ENCODE results near the gene VAV1. TPM values are rescaled to one million over a fixed set of nuclear protein-coding genes. Genes with fewer than 3 reads are reported as not detected.
"Not testable (repeated sequence)": the region's sequence is repeated elsewhere in the genome, so short reads cannot be mapped to it uniquely, and the experiment has no call there.

The VAV1 gene
- total RNA-seq, 4 donors from 2014 or later, result 1.0 to 2.0 (median 1.4) TPM

DNA sequence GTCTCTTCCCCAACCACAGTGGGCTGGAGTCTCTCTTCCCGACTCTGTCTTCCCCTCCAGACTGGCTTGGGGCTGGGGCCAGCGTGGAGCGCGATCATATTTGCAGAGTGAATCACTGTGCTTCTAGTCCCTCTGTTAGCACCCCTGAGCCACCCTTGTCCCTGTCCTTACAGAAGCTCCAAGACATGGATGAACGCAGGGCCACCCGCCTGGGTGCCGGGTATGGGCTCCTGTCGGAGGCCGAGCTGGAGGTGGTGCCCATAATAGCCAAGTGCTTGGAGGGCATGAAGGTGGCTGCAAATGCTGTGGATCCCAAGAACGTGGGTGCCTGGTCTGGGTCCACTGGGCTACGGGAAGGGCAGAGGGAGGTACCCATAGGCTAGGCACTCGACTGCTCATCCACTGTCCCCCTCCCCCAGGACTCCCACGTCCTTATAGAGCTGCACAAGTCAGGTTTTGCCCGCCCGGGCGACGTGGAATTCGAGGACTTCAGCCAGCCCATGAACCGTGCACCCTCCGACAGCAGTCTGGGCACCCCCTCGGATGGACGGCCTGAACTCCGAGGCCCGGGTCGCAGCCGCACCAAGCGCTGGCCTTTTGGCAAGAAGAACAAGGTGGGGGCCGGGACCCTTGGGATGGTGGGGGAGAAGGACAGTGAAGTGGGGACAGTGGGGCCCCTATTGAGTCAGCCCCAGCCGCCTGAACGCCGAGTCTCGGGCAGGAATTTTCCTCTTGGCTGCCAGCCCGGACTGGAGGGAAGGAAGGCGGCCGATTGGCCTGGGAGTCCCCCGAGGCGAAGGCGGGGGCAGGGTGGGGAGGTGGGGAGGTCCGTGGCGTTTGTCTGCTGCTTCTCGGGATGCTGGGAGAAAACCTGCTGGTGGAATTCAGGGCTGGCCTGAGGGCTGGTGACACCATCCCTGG, 27.9 kb upstream of the VAV1 start:
- TF ChIP-seq CTCF (IDR thresholded peaks at IDR 0.05) (no peak), POLR2A (IDR thresholded peaks at IDR 0.05) (no peak)
- no peak overlapping the region for H3K4me3 ChIP-seq (ENCODE audit: low read depth, poor library complexity, severe bottlenecking)
- DNase-seq (ENCODE audit: low spot score in 2 of 2), result peak; percentile 76 to 96
- 15 to 25% methylated on average over 40 to 41 of the region's 41 CpGs for WGBS, 2 donors
- intact Hi-C loops (cut with DNase I; ENCODE audit: low total_unique reads), result no loop called here

- intact Hi-C loops (cut with DNase I; ENCODE audit: low total_unique reads), result no loop called here
- peak in 1 of 2 donors; percentile 76 for DNase-seq (ENCODE audit: low spot score in 2 of 2)
- WGBS, 2 donors, result 89 to 94% methylated on average over 21 to 22 of the region's 24 CpGs
Measured at GRCh38 chr19:6745965-6746364, 26.5 kb upstream of the VAV1 start.

GRCh38 chr19:6748543-6748942, 24.0 kb upstream of the VAV1 start:
- H3K4me3 ChIP-seq (ENCODE audit: low read depth, poor library complexity, severe bottlenecking); intact Hi-C loops (cut with DNase I; ENCODE audit: low total_unique reads): not testable (repeated sequence)
- WGBS, 2 donors, result 66 to 69% methylated on average over 10 of the region's 10 CpGs
- DNase-seq (ENCODE audit: low spot score in 2 of 2), result peak in 1 of 2 donors; percentile 89

More at GRCh38 chr19:6745965-6746364, 26.5 kb upstream of the VAV1 start:
- no peak overlapping the region for H3K4me3 ChIP-seq (ENCODE audit: low read depth, poor library complexity, severe bottlenecking)
- TF ChIP-seq POLR2A (IDR thresholded peaks at IDR 0.05) (no peak), CTCF (IDR thresholded peaks at IDR 0.05) (no peak)

GRCh38 chr19:6750062-6750461, 22.4 kb upstream of the VAV1 start:
- intact Hi-C loops (cut with DNase I; ENCODE audit: low total_unique reads), result no loop called here
- H3K4me3 ChIP-seq (ENCODE audit: low read depth, poor library complexity, severe bottlenecking), result no peak overlapping the region
- 37 to 48% methylated on average over 15 to 17 of the region's 20 CpGs for WGBS, 2 donors
- no peak for TF ChIP-seq POLR2A (IDR thresholded peaks at IDR 0.05)
- TF ChIP-seq CTCF (IDR thresholded peaks at IDR 0.05), result no peak
- peak in 1 of 2 donors; percentile 90 for DNase-seq (ENCODE audit: low spot score in 2 of 2)

DNA sequence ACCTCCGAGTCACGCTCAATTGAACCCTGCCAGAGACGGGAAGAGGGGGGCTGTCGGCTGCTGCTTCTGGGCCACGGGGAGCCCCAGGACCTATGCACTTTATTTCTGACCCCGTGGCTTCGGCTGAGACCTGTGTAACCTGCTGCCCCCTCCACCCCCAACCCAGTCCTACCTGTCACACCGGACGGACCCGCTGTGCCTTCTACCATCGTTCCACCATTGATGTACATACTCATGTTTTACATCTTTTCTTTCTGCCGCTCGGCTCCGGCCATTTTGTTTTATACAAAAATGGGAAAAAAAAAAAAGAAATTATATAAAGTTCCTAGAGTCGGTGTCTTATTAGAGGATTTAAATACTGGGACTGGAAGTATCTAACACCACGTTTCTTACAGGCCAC, 21.3 kb upstream of the VAV1 start:
- no peak for TF ChIP-seq CTCF (IDR thresholded peaks at IDR 0.05)
- TF ChIP-seq POLR2A (IDR thresholded peaks at IDR 0.05), result no peak
- intact Hi-C loops (cut with DNase I; ENCODE audit: low total_unique reads), result no loop called here
- no peak for DNase-seq (ENCODE audit: low spot score in 2 of 2)
- no peak overlapping the region for H3K4me3 ChIP-seq (ENCODE audit: low read depth, poor library complexity, severe bottlenecking)
- WGBS, 2 donors, result 91 to 92% methylated on average over 16 of the region's 16 CpGs

DNA sequence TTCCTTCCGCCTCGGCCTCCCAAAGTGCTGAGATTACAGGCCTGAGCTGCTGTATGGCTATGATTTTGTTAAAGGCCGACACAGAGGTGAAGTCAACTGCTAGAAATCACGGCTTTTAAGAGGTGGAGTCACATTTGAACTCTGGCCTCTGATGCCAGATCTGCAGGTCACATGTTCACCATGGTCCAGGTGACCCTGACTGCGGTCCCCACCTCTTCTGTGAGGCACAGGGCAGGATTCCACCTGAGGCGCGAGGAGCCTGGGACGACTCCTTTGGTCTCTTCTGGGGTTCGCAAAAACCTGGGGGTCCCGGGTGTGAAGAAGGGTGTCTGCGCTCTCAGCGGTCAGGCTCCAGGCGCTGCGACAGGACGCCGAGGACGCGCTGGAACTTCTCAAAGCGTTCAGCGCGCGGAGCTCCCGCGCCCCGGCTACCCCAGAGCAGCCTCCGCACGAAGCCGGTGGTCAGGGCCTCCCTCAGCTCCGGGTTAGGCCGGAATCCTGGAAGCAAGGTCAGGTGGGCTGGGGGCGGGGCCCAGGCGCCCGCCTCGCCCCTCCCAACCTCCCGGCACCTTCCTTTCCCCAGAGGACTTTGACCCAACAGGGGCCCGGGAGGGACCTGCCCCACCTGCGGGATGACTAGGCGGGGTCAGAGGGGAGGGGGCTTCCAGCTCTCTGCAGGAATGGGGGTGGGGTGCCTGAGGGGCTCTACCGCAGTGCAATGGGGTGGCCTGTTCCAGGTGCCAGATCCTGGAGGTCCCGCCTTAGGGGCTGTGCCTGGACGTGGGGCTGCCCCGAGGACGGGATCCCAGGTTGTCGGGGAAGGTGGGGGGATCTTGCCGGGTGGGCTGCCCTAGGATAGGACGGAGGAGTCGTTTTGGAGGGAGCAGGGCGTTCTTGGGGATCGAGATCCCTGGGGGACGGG, 20.0 kb upstream of the VAV1 start:
- WGBS, 2 donors, result 74 to 78% methylated on average over 49 to 50 of the region's 50 CpGs
- H3K4me3 ChIP-seq (ENCODE audit: low read depth, poor library complexity, severe bottlenecking), result no peak overlapping the region
- intact Hi-C loops (cut with DNase I; ENCODE audit: low total_unique reads), result no loop called here
- DNase-seq (ENCODE audit: low spot score in 2 of 2), result peak in 1 of 2 donors; percentile 82
- TF ChIP-seq CTCF (IDR thresholded peaks at IDR 0.05) (no peak), POLR2A (IDR thresholded peaks at IDR 0.05) (no peak)
